Measurements from ENCODE around the gene RNF182. TPM values are rescaled to one million over a fixed set of nuclear protein-coding genes. Genes with fewer than 3 reads are reported as not detected.
A peak's percentile ranks its signal among the peaks of the same experiment; 100 is the strongest.

RNF182 gene
- total and polyA plus RNA-seq, 2 donors (not counting 1 experiment from before 2014, with no cell fraction given), result 0.10 TPM; not detected in 1

GRCh38 chr6:14025160-14025559 is 100.4 kb downstream of the RNF182 start:
- H3K9ac ChIP-seq (ENCODE audit: low read length), result no peak overlapping the region
- peak; percentile 25 for DNase-seq
- Mint-ChIP-seq H3K4me3 (peak overlapping the region; percentile 55), H3K9me3 (ENCODE audit: insufficient read depth) (no peaks in the 10 kb centered on the region), H3K27ac (no peak overlapping the region), H3K27me3 (peaks cover 30% of the 10 kb centered on the region), H3K4me1 (peaks cover 19% of the 10 kb centered on the region)
- WGBS (ENCODE audit: insufficient coverage), result 69% methylated on average over 6 of the region's 8 CpGs
- H3K4me1 ChIP-seq (ENCODE audit: control insufficient read depth in 2 of 2, insufficient read depth in 2 of 2, low read length in 2 of 2), result peaks cover 5 to 11% of the 10 kb centered on the region in 2 donors
- H3K36me3 ChIP-seq (replicated peaks in 1 of 2; ENCODE audit: control extremely low read depth in 1 of 2, control insufficient read depth in 1 of 2, extremely low read depth in 1 of 2, insufficient read depth in 2 of 2, low read length in 1 of 2), result no peaks in the 10 kb centered on the region
- no peaks in the 10 kb centered on the region for H4K20me1 ChIP-seq (ENCODE audit: control insufficient read depth, insufficient read depth, low read length, poor library complexity, severe bottlenecking)
- H3K79me2 ChIP-seq (ENCODE audit: control insufficient read depth, insufficient read depth, low read length), result no peaks in the 10 kb centered on the region
- H3K27me3 ChIP-seq (replicated peaks in 1 of 4; ENCODE audit: control extremely low read depth in 1 of 4, control insufficient read depth in 3 of 4, insufficient read depth in 4 of 4, low read length in 3 of 4), result peaks cover 0 to 19% (median 0%) of the 10 kb centered on the region in 4 experiments
- POLR2A ChIA-PET, result interaction anchor here (0.8 kb wide), 1 partner anchor 114 kb away, joined by 3 read pairs; no protein-coding TSS in a partner anchor
- intact Hi-C loops (cut with micrococcal nuclease), result no loop called here
- ATAC-seq (ENCODE audit: low read depth), result peak; percentile 33
- H2AFZ ChIP-seq (ENCODE audit: insufficient read depth, low read depth, low read length, poor library complexity, severe bottlenecking), result no peak overlapping the region
- peak overlapping the region; percentile 3 for H3K4me2 ChIP-seq (replicated peaks; ENCODE audit: low read depth, low read length, poor library complexity, severe bottlenecking)
- TF ChIP-seq EZH2 (IDR thresholded peaks at IDR 0.05; ENCODE audit: borderline replicate concordance, insufficient read depth, low read depth, low read length, poor library complexity, severe bottlenecking), result no peak
- no peak for TF ChIP-seq CTCF (IDR thresholded peaks at IDR 0.05)
- no peaks in the 10 kb centered on the region for H3K9me3 ChIP-seq (ENCODE audit: control extremely low read depth in 1 of 3, control insufficient read depth in 2 of 3, insufficient read depth in 1 of 3, low read length in 2 of 3)
- no peak overlapping the region for H3K4me3 ChIP-seq (ENCODE audit: control extremely low read depth in 1 of 5, extremely low read depth in 1 of 5, insufficient read depth in 1 of 5, low read depth in 2 of 5, low read length in 4 of 5)
- CTCF ChIA-PET, result interaction anchor here (0.9 kb wide), 1 partner anchor 119 kb away, joined by 3 read pairs; no protein-coding TSS in a partner anchor
- H3K27ac ChIP-seq (ENCODE audit: low read length in 2 of 2), result no peak overlapping the region

DNA sequence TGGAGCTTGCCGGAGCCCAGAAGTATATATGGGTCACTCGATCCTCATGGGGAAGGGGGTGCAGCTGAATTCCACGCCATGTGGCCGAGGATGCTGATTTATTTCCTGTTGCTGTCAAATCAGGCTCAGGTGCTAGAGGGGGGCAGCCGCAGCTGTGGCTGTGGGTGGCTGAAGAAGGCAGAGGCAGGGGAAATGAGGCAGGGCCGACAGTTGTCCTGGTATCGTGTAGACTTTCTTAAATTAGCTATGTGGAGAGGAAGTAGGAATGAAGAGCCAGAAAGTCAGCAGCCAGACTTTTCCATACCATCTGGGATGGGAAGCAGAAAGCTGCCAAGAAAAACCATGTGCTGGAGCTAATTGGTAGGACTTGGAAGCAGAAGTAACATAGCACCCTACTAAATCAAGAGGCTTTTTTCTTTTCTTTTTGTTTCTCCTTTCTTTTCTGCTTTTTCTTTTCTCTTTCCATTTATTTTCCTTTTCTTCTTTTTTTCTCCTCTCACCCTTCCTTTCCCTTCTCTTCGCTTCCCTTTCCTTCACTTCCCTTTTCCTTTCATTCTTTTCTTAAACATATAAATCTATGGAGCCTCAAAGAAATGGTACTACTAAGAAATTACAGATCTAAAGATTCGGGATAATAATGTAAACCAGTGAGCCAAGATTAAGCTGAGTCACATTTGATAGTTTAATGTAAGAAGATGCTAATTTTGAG is 102.2 kb downstream of the RNF182 start:
- ChIA-PET CTCF (interaction anchor here (0.6 kb wide), 1 partner anchor 117 kb away, joined by 4 read pairs; no protein-coding TSS in a partner anchor), POLR2A (no interaction called here)
- no peaks in the 10 kb centered on the region for H4K20me1 ChIP-seq (ENCODE audit: control insufficient read depth, insufficient read depth, low read length, poor library complexity, severe bottlenecking)
- Mint-ChIP-seq H3K27ac (no peak overlapping the region), H3K9me3 (ENCODE audit: insufficient read depth) (no peaks in the 10 kb centered on the region), H3K4me3 (no peak overlapping the region), H3K27me3 (peaks cover 32% of the 10 kb centered on the region), H3K4me1 (peaks cover 19% of the 10 kb centered on the region)
- H3K4me2 ChIP-seq (replicated peaks; ENCODE audit: low read depth, low read length, poor library complexity, severe bottlenecking), result peak overlapping the region; percentile 31
- no peak overlapping the region for H3K27ac ChIP-seq (ENCODE audit: low read length in 2 of 2)
- TF ChIP-seq CTCF (IDR thresholded peaks at IDR 0.05), result no peak
- no peak for TF ChIP-seq EZH2 (IDR thresholded peaks at IDR 0.05; ENCODE audit: borderline replicate concordance, insufficient read depth, low read depth, low read length, poor library complexity, severe bottlenecking)
- peaks cover 5 to 11% of the 10 kb centered on the region in 2 donors for H3K4me1 ChIP-seq (ENCODE audit: control insufficient read depth in 2 of 2, insufficient read depth in 2 of 2, low read length in 2 of 2)
- ATAC-seq (ENCODE audit: low read depth) (no peak), DNase-seq (peak; percentile 20)
- H3K27me3 ChIP-seq (replicated peaks in 1 of 4; ENCODE audit: control extremely low read depth in 1 of 4, control insufficient read depth in 3 of 4, insufficient read depth in 4 of 4, low read length in 3 of 4), result peaks cover 0 to 19% (median 0%) of the 10 kb centered on the region in 4 experiments
- no peaks in the 10 kb centered on the region for H3K79me2 ChIP-seq (ENCODE audit: control insufficient read depth, insufficient read depth, low read length)
- H3K9me3 ChIP-seq (ENCODE audit: control extremely low read depth in 1 of 3, control insufficient read depth in 2 of 3, insufficient read depth in 1 of 3, low read length in 2 of 3), result no peaks in the 10 kb centered on the region
- intact Hi-C loops (cut with micrococcal nuclease), result no loop called here
- no peak overlapping the region for H3K4me3 ChIP-seq (ENCODE audit: control extremely low read depth in 1 of 5, extremely low read depth in 1 of 5, insufficient read depth in 1 of 5, low read depth in 2 of 5, low read length in 4 of 5)
- H3K9ac ChIP-seq (ENCODE audit: low read length), result no peak overlapping the region
- H3K36me3 ChIP-seq (replicated peaks in 1 of 2; ENCODE audit: control extremely low read depth in 1 of 2, control insufficient read depth in 1 of 2, extremely low read depth in 1 of 2, insufficient read depth in 2 of 2, low read length in 1 of 2), result no peaks in the 10 kb centered on the region
- WGBS (ENCODE audit: insufficient coverage), result 12% methylated on average over 6 of the region's 9 CpGs
- H2AFZ ChIP-seq (ENCODE audit: insufficient read depth, low read depth, low read length, poor library complexity, severe bottlenecking), result no peak overlapping the region

All from B cell (primary cell).